Measurements from ENCODE around the gene PARP6. TPM values are rescaled to one million over a fixed set of nuclear protein-coding genes. Genes with fewer than 3 reads are reported as not detected.

The PARP6 gene
- total and polyA plus RNA-seq, 9 donors, result 44.5 to 97.4 (median 70.0) TPM

DNA sequence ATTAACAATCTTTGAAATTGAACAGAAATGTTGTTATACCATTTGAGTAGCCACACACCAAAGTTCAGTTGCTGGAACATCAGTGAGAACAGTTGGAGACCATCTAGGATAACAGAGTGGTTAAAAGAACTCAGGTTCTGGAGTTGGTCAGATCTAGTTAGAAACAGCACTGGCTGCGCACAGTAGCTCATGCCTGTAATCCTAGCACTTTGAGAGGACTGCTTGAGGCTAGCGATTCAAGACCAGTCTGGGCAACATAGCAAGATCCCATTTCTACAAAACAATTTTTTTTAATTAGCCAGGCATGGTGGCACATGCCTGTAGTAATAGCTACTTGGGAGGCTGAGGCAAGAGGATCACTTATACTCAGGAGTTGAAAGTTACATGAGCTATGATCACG lies 33.8 kb downstream of the PARP6 start:
- H3K9me3 ChIP-seq, result no peaks in the 10 kb centered on the region
- TF ChIP-seq EP300 (IDR thresholded peaks at IDR 0.05), result no peak
- TF ChIP-seq, protein P1, sequence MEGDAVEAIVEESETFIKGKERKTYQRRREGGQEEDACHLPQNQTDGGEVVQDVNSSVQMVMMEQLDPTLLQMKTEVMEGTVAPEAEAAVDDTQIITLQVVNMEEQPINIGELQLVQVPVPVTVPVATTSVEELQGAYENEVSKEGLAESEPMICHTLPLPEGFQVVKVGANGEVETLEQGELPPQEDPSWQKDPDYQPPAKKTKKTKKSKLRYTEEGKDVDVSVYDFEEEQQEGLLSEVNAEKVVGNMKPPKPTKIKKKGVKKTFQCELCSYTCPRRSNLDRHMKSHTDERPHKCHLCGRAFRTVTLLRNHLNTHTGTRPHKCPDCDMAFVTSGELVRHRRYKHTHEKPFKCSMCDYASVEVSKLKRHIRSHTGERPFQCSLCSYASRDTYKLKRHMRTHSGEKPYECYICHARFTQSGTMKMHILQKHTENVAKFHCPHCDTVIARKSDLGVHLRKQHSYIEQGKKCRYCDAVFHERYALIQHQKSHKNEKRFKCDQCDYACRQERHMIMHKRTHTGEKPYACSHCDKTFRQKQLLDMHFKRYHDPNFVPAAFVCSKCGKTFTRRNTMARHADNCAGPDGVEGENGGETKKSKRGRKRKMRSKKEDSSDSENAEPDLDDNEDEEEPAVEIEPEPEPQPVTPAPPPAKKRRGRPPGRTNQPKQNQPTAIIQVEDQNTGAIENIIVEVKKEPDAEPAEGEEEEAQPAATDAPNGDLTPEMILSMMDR (IDR thresholded peaks at IDR 0.05), result no peak
- TF ChIP-seq POLR2A (IDR thresholded peaks at IDR 0.05), result no peak
- no peak for DNase-seq
- 94 to 97% (median 97%) methylated on average over 3 of the region's 3 CpGs for WGBS, 3 donors
- H3K36me3 ChIP-seq, result no peaks in the 10 kb centered on the region
- no peaks in the 10 kb centered on the region for H3K4me1 ChIP-seq (ENCODE audit: insufficient read depth)
- H3K27ac ChIP-seq, result no peak overlapping the region
- H3K4me3 ChIP-seq, result no peak overlapping the region
- intact Hi-C loops (cut with DNase I), result no loop called here
- H3K27me3 ChIP-seq, result no peaks in the 10 kb centered on the region

DNA sequence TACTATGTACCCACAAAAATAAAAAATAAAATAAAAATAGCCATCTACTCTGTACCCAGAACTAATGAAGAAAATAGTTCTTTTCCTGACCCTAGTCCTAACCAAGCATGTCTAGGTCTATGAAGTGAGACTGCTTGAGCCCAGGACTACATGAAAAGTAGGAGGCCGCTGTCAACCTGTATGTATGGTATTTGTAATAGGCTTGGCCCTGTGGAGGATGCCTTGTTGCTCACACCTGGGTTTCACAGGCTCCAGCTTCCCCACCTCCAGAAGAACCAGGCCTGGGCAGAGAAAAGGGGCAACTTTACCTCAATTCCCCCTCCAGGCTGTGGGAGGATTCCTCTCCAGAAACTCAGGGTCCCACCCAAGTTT lies 34.5 kb downstream of the PARP6 start:
- intact Hi-C loops (cut with DNase I), result no loop called here

DNA sequence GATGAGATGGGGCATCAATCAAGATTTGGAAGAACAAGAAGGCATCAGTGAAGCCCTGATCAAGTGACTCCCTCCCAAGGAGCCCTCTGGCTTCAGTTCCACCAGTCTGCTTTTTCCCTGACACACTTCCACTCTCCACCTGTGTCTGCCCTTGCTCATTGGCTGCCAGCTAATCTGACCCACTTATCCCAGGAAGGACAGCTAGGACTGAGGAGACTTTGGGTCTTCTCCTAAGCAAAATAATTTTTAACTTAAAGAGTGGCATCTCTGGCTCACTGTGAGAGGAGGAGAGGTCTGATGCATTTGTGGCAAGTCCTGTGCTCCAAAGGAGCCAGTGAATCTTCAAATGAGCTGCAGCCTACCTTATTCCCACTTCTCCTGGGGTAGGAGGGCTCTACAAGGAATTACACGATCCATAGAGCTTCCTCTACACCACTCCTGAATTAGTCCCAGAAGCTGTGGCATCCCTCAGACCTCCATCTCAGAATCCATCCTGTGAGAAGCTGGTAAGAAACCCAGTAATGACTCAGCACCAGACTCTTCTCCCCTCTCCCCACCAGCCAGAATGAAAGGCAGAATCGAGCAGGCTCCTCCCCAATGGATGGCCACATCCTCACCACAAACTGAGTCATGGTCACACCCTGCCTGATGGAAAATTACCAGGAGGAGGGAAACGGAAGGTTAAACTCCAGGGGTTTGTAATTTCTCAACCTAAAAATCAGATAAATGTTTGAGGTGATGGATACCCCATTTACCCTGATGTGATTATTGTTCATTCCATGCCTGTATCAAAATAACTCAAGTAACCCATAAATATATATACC lies 35.1 kb downstream of the PARP6 start:
- Histone ChIP-seq H3K4me3 (no peak overlapping the region), H3K36me3 (no peaks in the 10 kb centered on the region), H3K9me3 (no peaks in the 10 kb centered on the region), H3K27me3 (no peaks in the 10 kb centered on the region), H3K27ac (no peak overlapping the region), H3K4me1 (ENCODE audit: insufficient read depth) (no peaks in the 10 kb centered on the region)
- DNase-seq, result peak in 1 of 5 donors; percentile 40
- intact Hi-C loops (cut with DNase I), result no loop called here
- TF ChIP-seq EP300 (IDR thresholded peaks at IDR 0.05), result no peak
- TF ChIP-seq, protein P1 (IDR thresholded peaks at IDR 0.05), result no peak
- TF ChIP-seq POLR2A (IDR thresholded peaks at IDR 0.05), result no peak
- WGBS, 3 donors, result 30 to 35% (median 31%) methylated on average over 3 of the region's 3 CpGs

More for the DNA sequence above, 34.5 kb downstream of the PARP6 start:
- no peaks in the 10 kb centered on the region for H3K27me3 ChIP-seq
- H3K4me1 ChIP-seq (ENCODE audit: insufficient read depth), result no peaks in the 10 kb centered on the region
- TF ChIP-seq EP300 (IDR thresholded peaks at IDR 0.05), result no peak
- TF ChIP-seq POLR2A (IDR thresholded peaks at IDR 0.05), result no peak
- TF ChIP-seq, protein P1 (IDR thresholded peaks at IDR 0.05), result no peak
- no peaks in the 10 kb centered on the region for H3K36me3 ChIP-seq
- no peak for DNase-seq
- WGBS, 3 donors, result 92 to 96% (median 95%) methylated on average over 1 of the region's 1 CpG
- H3K27ac ChIP-seq, result no peak overlapping the region
- no peak overlapping the region for H3K4me3 ChIP-seq
- no peaks in the 10 kb centered on the region for H3K9me3 ChIP-seq

DNA sequence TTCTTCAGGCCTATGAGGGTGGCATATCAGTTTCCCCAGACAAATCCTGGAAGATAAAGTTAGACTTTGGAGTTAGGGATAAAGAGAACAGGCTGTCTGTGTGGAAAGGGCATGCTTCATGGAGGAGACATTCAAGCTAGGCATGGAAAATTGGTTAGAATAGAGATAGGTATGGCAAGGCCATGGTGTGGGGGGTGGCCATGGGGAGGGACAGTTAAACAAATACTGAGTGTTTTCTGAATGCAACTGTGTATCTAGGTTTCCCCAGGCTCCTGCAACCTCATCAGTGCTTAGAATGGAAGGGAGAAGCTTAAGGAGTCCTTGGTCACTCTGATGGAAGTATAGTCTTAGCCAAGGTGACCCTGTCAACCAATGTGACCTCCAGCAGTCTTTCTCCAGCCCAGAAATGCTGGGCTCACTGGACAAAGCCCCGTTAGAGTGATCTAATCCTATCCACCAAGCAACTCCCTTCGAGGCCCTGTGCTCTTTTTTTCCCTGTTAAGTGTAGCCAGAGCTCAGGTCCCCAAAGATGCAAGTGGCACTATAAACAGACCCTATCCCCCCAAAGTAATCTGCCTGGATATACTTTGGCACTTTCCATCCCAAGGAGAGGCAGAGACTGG lies 35.9 kb downstream of the PARP6 start:
- no peaks in the 10 kb centered on the region for H3K36me3 ChIP-seq
- H3K9me3 ChIP-seq, result no peaks in the 10 kb centered on the region
- intact Hi-C loops (cut with DNase I), result no loop called here
- no peaks in the 10 kb centered on the region for H3K4me1 ChIP-seq (ENCODE audit: insufficient read depth)
- TF ChIP-seq POLR2A (IDR thresholded peaks at IDR 0.05), result no peak
- no peak for TF ChIP-seq EP300 (IDR thresholded peaks at IDR 0.05)
- TF ChIP-seq, protein P1 (IDR thresholded peaks at IDR 0.05), result no peak
- no peaks in the 10 kb centered on the region for H3K27me3 ChIP-seq
- 82 to 93% (median 91%) methylated on average over 2 of the region's 2 CpGs for WGBS, 3 donors
- no peak for DNase-seq
- H3K27ac ChIP-seq, result no peak overlapping the region
- no peak overlapping the region for H3K4me3 ChIP-seq

All from ovary (tissue), 9 donors.